Neutrophil (primary cell): ENCODE results near the gene PRDM15.

Experiments
- H3K27ac ChIP-seq: fragments of 200-600 bp; sonication (generic); 2 replicates; pipeline ENCODE4 v1.5.1; 2016; ENCODE audit warnings: mild to moderate bottlenecking, moderate library complexity
- H3K27me3 ChIP-seq: fragments of 200-600 bp; sonication (generic); 2 replicates; pipeline ENCODE4 v1.6.0; 2016; ENCODE audit warnings: mild to moderate bottlenecking
- H3K36me3 ChIP-seq: fragments of 200-600 bp; sonication (generic); 2 replicates; pipeline ENCODE4 v1.5.1; 2017
- H3K4me1 ChIP-seq, 2 experiments: fragments of 200-600 bp in 1 of 2; sonication (generic) in 1 of 2; 1 replicate in 1 of 2; 2 replicates in 1 of 2; pipeline versions ENCODE4 v1.5.1 to v1.6.1; 2013 to 2016; ENCODE audit warnings: low read depth in 1 of 2, low read length in 1 of 2, mild to moderate bottlenecking in 1 of 2, moderate library complexity in 1 of 2; ENCODE audit not compliant: control insufficient read depth in 1 of 2, insufficient read depth in 1 of 2
- H3K4me3 ChIP-seq, 2 experiments: fragments of 200-600 bp in 1 of 2; sonication (generic) in 1 of 2; 1 replicate in 1 of 2; 2 replicates in 1 of 2; pipeline ENCODE4 v1.5.1; 2013 to 2016; ENCODE audit warnings: low read depth in 1 of 2, low read length in 1 of 2, mild to moderate bottlenecking in 1 of 2, moderate library complexity in 1 of 2
- H3K9me3 ChIP-seq: fragments of 200-600 bp; sonication (generic); 2 replicates; pipeline ENCODE4 v1.5.1; 2016
- CTCF ChIP-seq: fragments of 200-600 bp; sonication (generic); IDR thresholded peaks from 2 replicates; pipeline ENCODE4 v1.5.1; 2016; ENCODE audit warnings: antibody characterized with exemption

The PRDM15 gene

GRCh38 chr21:41906770-41907169 is 27.6 kb upstream of the PRDM15 start:
- H3K9me3 ChIP-seq = no peaks in the 10 kb centered on the region
- H3K27ac ChIP-seq = no peak overlapping the region
- no peak overlapping the region for H3K4me3 ChIP-seq
- no peaks in the 10 kb centered on the region for H3K4me1 ChIP-seq
- no peaks in the 10 kb centered on the region for H3K27me3 ChIP-seq
- H3K36me3 ChIP-seq = no peaks in the 10 kb centered on the region
- TF ChIP-seq CTCF = no peak

- TF ChIP-seq CTCF = no peak
Observed at GRCh38 chr21:41903559-41904351, 24.6 kb upstream of the PRDM15 start.

GRCh38 chr21:41902946-41903345 is 23.8 kb upstream of the PRDM15 start:
- no peaks in the 10 kb centered on the region for H3K36me3 ChIP-seq
- TF ChIP-seq CTCF = no peak

More at GRCh38 chr21:41903559-41904351, 24.6 kb upstream of the PRDM15 start:
- Histone ChIP-seq H3K9me3 (no peaks in the 10 kb centered on the region), H3K4me3 (no peak overlapping the region), H3K36me3 (no peaks in the 10 kb centered on the region), H3K4me1 (peaks cover 0 to 5% of the 10 kb centered on the region in 2 experiments), H3K27ac (no peak overlapping the region), H3K27me3 (no peaks in the 10 kb centered on the region)

GRCh38 chr21:41901782-41902181 is 22.6 kb upstream of the PRDM15 start:
- Histone ChIP-seq H3K36me3 (no peaks in the 10 kb centered on the region), H3K4me3 (no peak overlapping the region), H3K4me1 (peaks cover 0 to 5% of the 10 kb centered on the region in 2 experiments), H3K27ac (no peak overlapping the region), H3K9me3 (no peaks in the 10 kb centered on the region), H3K27me3 (no peaks in the 10 kb centered on the region)
- no peak for TF ChIP-seq CTCF

More at GRCh38 chr21:41902946-41903345, 23.8 kb upstream of the PRDM15 start:
- Histone ChIP-seq H3K27ac (no peak overlapping the region), H3K27me3 (no peaks in the 10 kb centered on the region), H3K9me3 (no peaks in the 10 kb centered on the region), H3K4me3 (no peak overlapping the region), H3K4me1 (peaks cover 0 to 5% of the 10 kb centered on the region in 2 experiments)

- no peak for TF ChIP-seq CTCF
- H3K36me3 ChIP-seq = no peaks in the 10 kb centered on the region
- H3K27me3 ChIP-seq = peaks cover 2% of the 10 kb centered on the region
- H3K27ac ChIP-seq = no peak overlapping the region
- H3K4me3 ChIP-seq = no peak overlapping the region
- H3K4me1 ChIP-seq = peaks cover 2 to 5% of the 10 kb centered on the region in 2 experiments
- H3K9me3 ChIP-seq = no peaks in the 10 kb centered on the region
Observed at GRCh38 chr21:41901099-41901498, 22.0 kb upstream of the PRDM15 start.
